Thoracic aorta (tissue), 2 donors: Measurements from ENCODE around the gene UNC119B. TPM values are rescaled to one million over a fixed set of nuclear protein-coding genes. Genes with fewer than 3 reads are reported as not detected.

Source experiments
- ATAC-seq: fragments of 150-250 bp; one replicate; pipeline ENCODE4 v1.8.0; 2017; ENCODE audit warnings: low read depth; ENCODE audit not compliant: insufficient number of reproducible peaks, low FRiP score
- DNase-seq: peaks from one replicate; pipeline ENCODE4 v3.0.0-alpha.2; 2020; ENCODE audit warnings: low spot score
- H3K27ac ChIP-seq, 2 donors: fragments of 200-600 bp; sonication (generic); 1 replicate in 1 of 2; 2 replicates in 1 of 2; pipeline ENCODE4 v1.5.1; 2016; ENCODE audit warnings: mild to moderate bottlenecking in 2 of 2, moderate library complexity in 2 of 2
- H3K27me3 ChIP-seq: fragments of 200-600 bp; sonication (generic); replicated peaks from 2 replicates; pipeline ENCODE4 v1.6.0; 2016; ENCODE audit warnings: mild to moderate bottlenecking; ENCODE audit not compliant: insufficient read depth
- H3K36me3 ChIP-seq: fragments of 200-600 bp; sonication (generic); one replicate; pipeline ENCODE4 v1.5.1; 2016
- H3K4me1 ChIP-seq, 2 donors: fragments of 200-600 bp; sonication (generic); 1 replicate in 1 of 2; 2 replicates in 1 of 2; pipeline versions ENCODE4 v1.5.1 to v1.6.0; 2016; ENCODE audit warnings: low read depth in 2 of 2, mild to moderate bottlenecking in 1 of 2; ENCODE audit not compliant: control insufficient read depth in 1 of 2
- H3K4me3 ChIP-seq: fragments of 200-600 bp; sonication (generic); 2 replicates; pipeline ENCODE4 v1.5.1; 2016; ENCODE audit warnings: mild to moderate bottlenecking
- H3K9me3 ChIP-seq: fragments of 200-600 bp; sonication (generic); 2 replicates; pipeline ENCODE4 v1.5.1; 2016
- CTCF ChIP-seq: fragments of 200-600 bp; sonication (generic); IDR thresholded peaks from one replicate; pipeline ENCODE4 v1.5.1; 2019; ENCODE audit warnings: antibody characterized with exemption
- total RNA-seq, 2 donors: library from RNA; depleted of rRNA; stranded (reverse); fragments of >200 nt; gene quantifications; one replicate each; pipeline versions ENCODE4 v1.1.0 to v1.2.3, GENCODE V29; 2016

UNC119B gene
- total RNA-seq, 2 donors from 2014 or later: 26.0 to 26.8 TPM

GRCh38 chr12:120739821-120740613 lies 29.8 kb downstream of the UNC119B start:
- Histone ChIP-seq H3K9me3 (no peaks in the 10 kb centered on the region), H3K4me1 (no peaks in the 10 kb centered on the region), H3K27ac (no peak overlapping the region), H3K36me3 (no peaks in the 10 kb centered on the region), H3K27me3 (no peaks in the 10 kb centered on the region), H3K4me3 (no peak overlapping the region)
- ATAC-seq (no peak), DNase-seq (no peak)
- TF ChIP-seq CTCF: no peak

- ATAC-seq (no peak), DNase-seq (no peak)
- Histone ChIP-seq H3K36me3 (no peaks in the 10 kb centered on the region), H3K4me3 (no peak overlapping the region), H3K27me3 (no peaks in the 10 kb centered on the region), H3K9me3 (no peaks in the 10 kb centered on the region), H3K4me1 (no peaks in the 10 kb centered on the region), H3K27ac (no peak overlapping the region)
- no peak for TF ChIP-seq CTCF
Measured at GRCh38 chr12:120740871-120741270, 30.6 kb downstream of the UNC119B start.

GRCh38 chr12:120741476-120742421 lies 31.5 kb downstream of the UNC119B start:
- Histone ChIP-seq H3K36me3 (no peaks in the 10 kb centered on the region), H3K27ac (no peak overlapping the region), H3K27me3 (no peaks in the 10 kb centered on the region), H3K4me1 (no peaks in the 10 kb centered on the region), H3K4me3 (no peak overlapping the region), H3K9me3 (no peaks in the 10 kb centered on the region)
- DNase-seq (no peak), ATAC-seq (no peak)
- no peak for TF ChIP-seq CTCF

- no peaks in the 10 kb centered on the region for H3K4me1 ChIP-seq
- H3K9me3 ChIP-seq: no peaks in the 10 kb centered on the region
- H3K4me3 ChIP-seq: no peak overlapping the region
- H3K27me3 ChIP-seq: no peaks in the 10 kb centered on the region
- no peak for TF ChIP-seq CTCF
- H3K27ac ChIP-seq: no peak overlapping the region
- ATAC-seq (no peak), DNase-seq (no peak)
- no peaks in the 10 kb centered on the region for H3K36me3 ChIP-seq
Measured at GRCh38 chr12:120744922-120745493, 34.8 kb downstream of the UNC119B start.

- H3K27me3 ChIP-seq: no peaks in the 10 kb centered on the region
- H3K9me3 ChIP-seq: no peaks in the 10 kb centered on the region
- H3K4me1 ChIP-seq: no peaks in the 10 kb centered on the region
- DNase-seq (no peak), ATAC-seq (no peak)
- no peak overlapping the region for H3K27ac ChIP-seq
- H3K4me3 ChIP-seq: no peak overlapping the region
- H3K36me3 ChIP-seq: no peaks in the 10 kb centered on the region
- TF ChIP-seq CTCF: no peak
Measured at GRCh38 chr12:120748242-120748641, 38.0 kb downstream of the UNC119B start.
